ENCODE results near the gene PCDH9.

PCDH9 gene

DNA sequence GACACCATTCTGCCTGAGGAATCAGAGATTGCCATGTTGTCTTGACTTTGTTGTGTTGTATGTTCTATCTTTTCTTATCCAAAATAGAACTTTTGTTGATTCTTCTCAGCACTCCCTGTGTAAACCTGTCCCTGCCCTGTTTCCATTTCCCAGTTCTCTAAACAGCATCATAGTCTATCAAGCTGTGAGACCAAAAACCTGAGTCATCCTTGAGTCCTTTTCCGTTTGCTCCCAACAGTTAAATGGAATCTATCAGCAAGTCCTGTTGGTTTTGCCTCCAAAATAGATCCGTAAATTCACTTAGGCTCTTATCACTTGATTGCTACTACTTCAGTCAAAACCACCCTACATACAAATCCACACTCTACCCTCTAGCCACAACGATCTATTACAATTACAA is 667.1 kb downstream of the PCDH9 start:
- Histone ChIP-seq H3K4me3 (ENCODE audit: insufficient read depth, low read length, poor library complexity, severe bottlenecking) (no peak overlapping the region), H3F3A (ENCODE audit: insufficient read depth) (no peaks in the 10 kb centered on the region), H3K4me2 (ENCODE audit: low read depth, low read length, poor library complexity, severe bottlenecking) (no peak overlapping the region), H3K9ac (ENCODE audit: low read length) (no peak overlapping the region), H4K20me1 (ENCODE audit: low read depth, low read length) (no peaks in the 10 kb centered on the region), H3K9me2 (replicated peaks; ENCODE audit: insufficient read depth, low read length) (no peaks in the 10 kb centered on the region), H2AFZ (ENCODE audit: low read depth, low read length, severe bottlenecking) (no peak overlapping the region), H3K27ac (ENCODE audit: low read depth, low read length) (no peak overlapping the region), H3K9me3 (ENCODE audit: insufficient read depth, low read length) (no peaks in the 10 kb centered on the region), H3K36me3 (ENCODE audit: low read length) (no peaks in the 10 kb centered on the region), H3K79me2 (ENCODE audit: insufficient read depth, low read length) (no peaks in the 10 kb centered on the region), H3K27me3 (ENCODE audit: low read length) (no peaks in the 10 kb centered on the region)
- TF ChIP-seq EZH2phosphoT487 (conservative IDR thresholded peaks at IDR 0.05; ENCODE audit: low read length) (no peak), CTCF (IDR thresholded peaks at IDR 0.05; ENCODE audit: insufficient read depth, low read length, poor library complexity, severe bottlenecking) (no peak)

DNA sequence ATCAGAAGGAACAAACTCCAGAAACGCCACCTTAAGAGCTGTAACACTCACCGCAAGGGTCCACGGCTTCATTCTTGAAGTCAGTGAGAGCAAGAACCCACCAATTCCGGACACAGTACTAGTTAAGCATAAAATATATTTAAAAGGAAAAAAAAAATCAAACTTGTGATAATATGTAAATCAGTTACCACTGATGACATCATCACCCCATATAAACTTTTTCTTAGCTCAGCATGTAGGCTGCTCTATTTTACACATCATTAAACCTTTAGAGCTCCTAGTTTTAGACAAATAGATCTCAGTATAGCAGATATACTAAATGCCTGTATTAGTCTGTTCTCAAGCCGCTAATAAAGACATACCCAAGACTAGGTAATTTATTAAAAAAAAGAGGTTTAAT is 668.1 kb downstream of the PCDH9 start:
- H3K79me2 ChIP-seq (ENCODE audit: insufficient read depth, low read length) = no peaks in the 10 kb centered on the region
- no peaks in the 10 kb centered on the region for H3K9me2 ChIP-seq (replicated peaks; ENCODE audit: insufficient read depth, low read length)
- no peaks in the 10 kb centered on the region for H3F3A ChIP-seq (ENCODE audit: insufficient read depth)
- TF ChIP-seq EZH2phosphoT487 (conservative IDR thresholded peaks at IDR 0.05; ENCODE audit: low read length) (no peak), CTCF (IDR thresholded peaks at IDR 0.05; ENCODE audit: insufficient read depth, low read length, poor library complexity, severe bottlenecking) (no peak)
- no peaks in the 10 kb centered on the region for H3K9me3 ChIP-seq (ENCODE audit: insufficient read depth, low read length)
- H3K27me3 ChIP-seq (ENCODE audit: low read length) = no peaks in the 10 kb centered on the region
- H3K9ac ChIP-seq (ENCODE audit: low read length) = no peak overlapping the region
- H3K4me2 ChIP-seq (ENCODE audit: low read depth, low read length, poor library complexity, severe bottlenecking) = no peak overlapping the region
- no peak overlapping the region for H3K27ac ChIP-seq (ENCODE audit: low read depth, low read length)
- H4K20me1 ChIP-seq (ENCODE audit: low read depth, low read length) = no peaks in the 10 kb centered on the region
- no peaks in the 10 kb centered on the region for H3K36me3 ChIP-seq (ENCODE audit: low read length)
- no peak overlapping the region for H3K4me3 ChIP-seq (ENCODE audit: insufficient read depth, low read length, poor library complexity, severe bottlenecking)
- H2AFZ ChIP-seq (ENCODE audit: low read depth, low read length, severe bottlenecking) = no peak overlapping the region

GRCh38 chr13:66560991-66561390 is 669.1 kb downstream of the PCDH9 start:
- no peak for TF ChIP-seq CTCF (IDR thresholded peaks at IDR 0.05; ENCODE audit: insufficient read depth, low read length, poor library complexity, severe bottlenecking)
- TF ChIP-seq EZH2phosphoT487 (conservative IDR thresholded peaks at IDR 0.05; ENCODE audit: low read length) = no peak
- H3K9me3 ChIP-seq (ENCODE audit: insufficient read depth, low read length) = no peaks in the 10 kb centered on the region
- H3K27me3 ChIP-seq (ENCODE audit: low read length) = no peaks in the 10 kb centered on the region
- H3F3A ChIP-seq (ENCODE audit: insufficient read depth) = no peaks in the 10 kb centered on the region
- no peaks in the 10 kb centered on the region for H3K79me2 ChIP-seq (ENCODE audit: insufficient read depth, low read length)
- H3K4me3 ChIP-seq (ENCODE audit: insufficient read depth, low read length, poor library complexity, severe bottlenecking) = no peak overlapping the region
- no peak overlapping the region for H2AFZ ChIP-seq (ENCODE audit: low read depth, low read length, severe bottlenecking)
- H3K9me2 ChIP-seq (replicated peaks; ENCODE audit: insufficient read depth, low read length) = no peaks in the 10 kb centered on the region
- H4K20me1 ChIP-seq (ENCODE audit: low read depth, low read length) = no peaks in the 10 kb centered on the region
- H3K9ac ChIP-seq (ENCODE audit: low read length) = no peak overlapping the region
- H3K4me2 ChIP-seq (ENCODE audit: low read depth, low read length, poor library complexity, severe bottlenecking) = no peak overlapping the region
- no peak overlapping the region for H3K27ac ChIP-seq (ENCODE audit: low read depth, low read length)
- H3K36me3 ChIP-seq (ENCODE audit: low read length) = no peaks in the 10 kb centered on the region

DNA sequence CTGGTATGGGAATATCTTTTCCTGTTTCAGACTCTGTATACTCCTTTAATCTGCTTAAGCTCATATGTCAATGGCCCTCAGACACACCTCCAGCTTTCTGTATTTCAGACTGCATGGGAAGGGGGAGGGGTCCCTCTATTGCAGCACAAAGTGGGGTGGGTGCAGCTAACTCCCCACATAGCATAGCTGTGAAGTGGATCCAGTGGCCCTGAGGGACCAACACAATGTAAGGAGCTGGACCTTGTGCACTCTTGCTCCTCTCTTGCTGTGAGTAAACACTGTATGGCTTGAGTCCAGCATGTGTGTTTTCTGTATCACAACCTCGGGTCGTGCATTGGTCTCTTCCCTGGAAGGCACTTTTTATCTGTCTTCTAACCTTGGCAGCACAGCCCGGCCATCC is 669.9 kb downstream of the PCDH9 start:
- H3K9me2 ChIP-seq (replicated peaks; ENCODE audit: insufficient read depth, low read length) = no peaks in the 10 kb centered on the region
- no peaks in the 10 kb centered on the region for H3K9me3 ChIP-seq (ENCODE audit: insufficient read depth, low read length)
- H3K79me2 ChIP-seq (ENCODE audit: insufficient read depth, low read length) = no peaks in the 10 kb centered on the region
- no peaks in the 10 kb centered on the region for H4K20me1 ChIP-seq (ENCODE audit: low read depth, low read length)
- H3K4me2 ChIP-seq (ENCODE audit: low read depth, low read length, poor library complexity, severe bottlenecking) = no peak overlapping the region
- no peak overlapping the region for H3K27ac ChIP-seq (ENCODE audit: low read depth, low read length)
- TF ChIP-seq EZH2phosphoT487 (conservative IDR thresholded peaks at IDR 0.05; ENCODE audit: low read length) (no peak), CTCF (IDR thresholded peaks at IDR 0.05; ENCODE audit: insufficient read depth, low read length, poor library complexity, severe bottlenecking) (no peak)
- H3K27me3 ChIP-seq (ENCODE audit: low read length) = no peaks in the 10 kb centered on the region
- no peak overlapping the region for H3K4me3 ChIP-seq (ENCODE audit: insufficient read depth, low read length, poor library complexity, severe bottlenecking)
- H2AFZ ChIP-seq (ENCODE audit: low read depth, low read length, severe bottlenecking) = no peak overlapping the region
- no peaks in the 10 kb centered on the region for H3F3A ChIP-seq (ENCODE audit: insufficient read depth)
- no peaks in the 10 kb centered on the region for H3K36me3 ChIP-seq (ENCODE audit: low read length)
- H3K9ac ChIP-seq (ENCODE audit: low read length) = no peak overlapping the region

Data from SU-DHL-6 (cell line).